ENCODE results near the gene SHMT2.

The SHMT2 gene

GRCh38 chr12:57195186-57195585 lies 34.3 kb upstream of the SHMT2 start:
- ChIA-PET CTCF (interaction anchor here (2.3 to 3.4 kb wide), 2 partner anchors 19 to 71 kb away, joined by 11 to 20 read pairs; no protein-coding TSS in a partner anchor), POLR2A (interaction anchor here (0.9 to 1.3 kb wide), 2 partner anchors 18 to 19 kb away, joined by 4 read pairs; no protein-coding TSS in a partner anchor)
- no peak overlapping the region for H3K4me3 ChIP-seq (ENCODE audit: low read depth, low read length)
- no peak for DNase-seq (ENCODE audit: low read depth, low spot score)
- TF ChIP-seq, protein P1, sequence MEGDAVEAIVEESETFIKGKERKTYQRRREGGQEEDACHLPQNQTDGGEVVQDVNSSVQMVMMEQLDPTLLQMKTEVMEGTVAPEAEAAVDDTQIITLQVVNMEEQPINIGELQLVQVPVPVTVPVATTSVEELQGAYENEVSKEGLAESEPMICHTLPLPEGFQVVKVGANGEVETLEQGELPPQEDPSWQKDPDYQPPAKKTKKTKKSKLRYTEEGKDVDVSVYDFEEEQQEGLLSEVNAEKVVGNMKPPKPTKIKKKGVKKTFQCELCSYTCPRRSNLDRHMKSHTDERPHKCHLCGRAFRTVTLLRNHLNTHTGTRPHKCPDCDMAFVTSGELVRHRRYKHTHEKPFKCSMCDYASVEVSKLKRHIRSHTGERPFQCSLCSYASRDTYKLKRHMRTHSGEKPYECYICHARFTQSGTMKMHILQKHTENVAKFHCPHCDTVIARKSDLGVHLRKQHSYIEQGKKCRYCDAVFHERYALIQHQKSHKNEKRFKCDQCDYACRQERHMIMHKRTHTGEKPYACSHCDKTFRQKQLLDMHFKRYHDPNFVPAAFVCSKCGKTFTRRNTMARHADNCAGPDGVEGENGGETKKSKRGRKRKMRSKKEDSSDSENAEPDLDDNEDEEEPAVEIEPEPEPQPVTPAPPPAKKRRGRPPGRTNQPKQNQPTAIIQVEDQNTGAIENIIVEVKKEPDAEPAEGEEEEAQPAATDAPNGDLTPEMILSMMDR (IDR thresholded peaks at IDR 0.05; ENCODE audit: insufficient read depth, low read length, missing control alignments), result no peak

GRCh38 chr12:57195611-57196371 lies 33.7 kb upstream of the SHMT2 start:
- TF ChIP-seq, protein P1 (IDR thresholded peaks at IDR 0.05; ENCODE audit: insufficient read depth, low read length, missing control alignments), result no peak
- DNase-seq (ENCODE audit: low read depth, low spot score), result no peak
- CTCF ChIA-PET, result interaction anchor here (1.5 to 8.4 kb wide), 2 partner anchors 15 to 18 kb away, joined by 4 to 63 read pairs; no protein-coding TSS in a partner anchor
- H3K4me3 ChIP-seq (ENCODE audit: low read depth, low read length), result no peak overlapping the region
- POLR2A ChIA-PET, result interaction anchor here (1.3 kb wide), 1 partner anchor 18 kb away, joined by 4 read pairs; no protein-coding TSS in a partner anchor

- CTCF ChIA-PET, result interaction anchor here (1.1 to 8.4 kb wide), 4 partner anchors 15 to 72 kb away, joined by 3 to 63 read pairs (median 4); no protein-coding TSS in a partner anchor
- DNase-seq (ENCODE audit: low read depth, low spot score), result no peak
- no peak overlapping the region for H3K4me3 ChIP-seq (ENCODE audit: low read depth, low read length)
- TF ChIP-seq, protein P1 (IDR thresholded peaks at IDR 0.05; ENCODE audit: insufficient read depth, low read length, missing control alignments), result no peak
- POLR2A ChIA-PET, result no interaction called here
Observed at GRCh38 chr12:57196439-57196838, 33.1 kb upstream of the SHMT2 start.

GRCh38 chr12:57196956-57197355 lies 32.6 kb upstream of the SHMT2 start:
- ChIA-PET CTCF (interaction anchor here (0.7 to 8.4 kb wide), 6 partner anchors 9 to 73 kb away, joined by 3 to 63 read pairs (median 4); no protein-coding TSS in a partner anchor), POLR2A (interaction anchor here (0.8 to 1.1 kb wide), 2 partner anchors 16 to 105 kb away, joined by 3 read pairs; no protein-coding TSS in a partner anchor)
- H3K4me3 ChIP-seq (ENCODE audit: low read depth, low read length), result no peak overlapping the region
- TF ChIP-seq, protein P1 (IDR thresholded peaks at IDR 0.05; ENCODE audit: insufficient read depth, low read length, missing control alignments), result no peak
- DNase-seq (ENCODE audit: low read depth, low spot score), result no peak

DNA sequence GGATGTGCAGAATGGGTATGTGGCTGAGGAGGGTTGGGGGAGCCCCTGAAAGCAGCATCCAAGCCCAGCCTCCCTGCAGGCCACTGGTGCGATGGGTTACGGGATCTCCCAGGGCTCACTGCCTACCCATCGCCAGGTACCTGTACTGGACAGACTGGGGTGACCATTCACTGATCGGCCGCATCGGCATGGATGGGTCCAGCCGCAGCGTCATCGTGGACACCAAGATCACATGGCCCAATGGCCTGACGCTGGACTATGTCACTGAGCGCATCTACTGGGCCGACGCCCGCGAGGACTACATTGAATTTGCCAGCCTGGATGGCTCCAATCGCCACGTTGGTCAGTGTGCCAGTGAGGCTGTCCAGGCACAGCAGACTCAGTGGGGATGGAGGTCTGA lies 31.2 kb upstream of the SHMT2 start:
- H3K4me3 ChIP-seq (ENCODE audit: low read depth, low read length), result no peak overlapping the region
- DNase-seq (ENCODE audit: low read depth, low spot score), result no peak
- ChIA-PET CTCF (interaction anchor here (0.7 to 8.4 kb wide), 7 partner anchors 9 to 45 kb away, joined by 3 to 63 read pairs (median 4); partner anchors contain the start of gene SHMT2), POLR2A (interaction anchor here (0.5 to 1.4 kb wide), 3 partner anchors 12 to 72 kb away, joined by 4 to 6 read pairs (median 5); no protein-coding TSS in a partner anchor)
- TF ChIP-seq, protein P1 (IDR thresholded peaks at IDR 0.05; ENCODE audit: insufficient read depth, low read length, missing control alignments), result no peak

DNA sequence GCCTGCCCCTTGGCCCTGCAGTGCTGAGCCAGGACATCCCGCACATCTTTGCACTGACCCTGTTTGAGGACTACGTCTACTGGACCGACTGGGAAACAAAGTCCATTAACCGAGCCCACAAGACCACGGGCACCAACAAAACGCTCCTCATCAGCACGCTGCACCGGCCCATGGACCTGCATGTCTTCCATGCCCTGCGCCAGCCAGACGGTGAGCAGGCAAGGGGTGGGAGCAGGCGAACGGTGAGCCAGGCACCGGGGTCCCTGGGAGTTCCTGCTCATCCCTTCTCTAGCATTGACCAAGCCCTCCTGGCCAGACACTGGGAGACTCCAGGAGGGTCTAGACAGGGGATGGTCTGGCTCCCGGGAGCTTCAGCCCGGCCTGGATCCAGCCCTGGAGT lies 30.3 kb upstream of the SHMT2 start:
- CTCF ChIA-PET, result interaction anchor here (1.3 to 8.4 kb wide), 4 partner anchors 13 to 30 kb away, joined by 3 to 63 read pairs (median 7); partner anchors contain the start of gene SHMT2
- H3K4me3 ChIP-seq (ENCODE audit: low read depth, low read length), result no peak overlapping the region
- POLR2A ChIA-PET, result interaction anchor here (1.4 kb wide), 1 partner anchor 13 kb away, joined by 4 read pairs; no protein-coding TSS in a partner anchor
- TF ChIP-seq, protein P1 (IDR thresholded peaks at IDR 0.05; ENCODE audit: insufficient read depth, low read length, missing control alignments), result no peak
- no peak for DNase-seq (ENCODE audit: low read depth, low spot score)

All from AG04449 (cell line).